Lower lobe of right lung (tissue), 2 donors: ENCODE data around the gene SEH1L. TPM values are rescaled to one million over a fixed set of nuclear protein-coding genes. Genes with fewer than 3 reads are reported as not detected.
A peak's percentile ranks its signal among the peaks of the same experiment; 100 is the strongest.
"Not testable (repeated sequence)": the region's sequence is repeated elsewhere in the genome, so short reads cannot be mapped to it uniquely, and the experiment has no call there.

Source experiments
- ATAC-seq, 2 donors: fragments of 200-7000 bp; cut with Tn5 transposase; one replicate each; pipeline ENCODE4 v1.9.1; 2020 to 2022; ENCODE audit warnings: mild to moderate bottlenecking in 2 of 2, moderate library complexity in 2 of 2
- DNase-seq: peaks from one replicate; pipeline ENCODE4 v3.0.0-alpha.2; 2020
- H3K27ac ChIP-seq: fragments of 200-600 bp; one replicate; pipeline ENCODE4 v1.8.0; 2022
- H3K27me3 ChIP-seq: fragments of 200-600 bp; one replicate; pipeline ENCODE4 v1.8.0; 2022; ENCODE audit warnings: low read depth
- H3K36me3 ChIP-seq: fragments of 200-600 bp; one replicate; pipeline ENCODE4 v1.8.0; 2022; ENCODE audit warnings: mild to moderate bottlenecking
- H3K4me1 ChIP-seq: fragments of 200-600 bp; one replicate; pipeline ENCODE4 v1.8.0; 2022
- H3K4me3 ChIP-seq: fragments of 200-600 bp; one replicate; pipeline ENCODE4 v1.8.0; 2022; ENCODE audit warnings: mild to moderate bottlenecking
- H3K9me3 ChIP-seq: fragments of 200-600 bp; one replicate; pipeline ENCODE4 v1.8.0; 2022
- CTCF ChIP-seq: fragments of 200-600 bp; IDR thresholded peaks from one replicate; pipeline ENCODE4 v1.8.0; 2022; ENCODE audit warnings: antibody characterized with exemption, mild to moderate bottlenecking
- intact Hi-C: fragments of 100-400 bp; cut with DNase I; formaldehyde crosslinking; loops from one replicate; pipeline ENCODE4 v1.11.0; 2022
- total RNA-seq: library from RNA; stranded (reverse); fragmentation: NEBNext Ultra II Directional; extraction: Animal tissue kit (Norgen Biotek cat#: 25700); gene quantifications from one replicate; pipeline ENCODE4 v1.2.1, GENCODE V29; 2021
- donor health status: DM: no; HTN: yes; CAD: no; lungs with severe emphysema.

Gene SEH1L
- total RNA-seq, 1 donor from 2014 or later, result 34.8 TPM

GRCh38 chr18:12973562-12974213, 25.9 kb downstream of the SEH1L start:
- no peak for ATAC-seq

GRCh38 chr18:12975488-12975887, 27.7 kb downstream of the SEH1L start:
- DNase-seq (no peak), ATAC-seq (no peak)
- Histone ChIP-seq H3K27me3 (no peaks in the 10 kb centered on the region), H3K4me3 (no peak overlapping the region), H3K9me3 (no peaks in the 10 kb centered on the region), H3K4me1 (peaks cover 7% of the 10 kb centered on the region), H3K27ac (no peak overlapping the region), H3K36me3 (peaks cover 68% of the 10 kb centered on the region)
- intact Hi-C loops, result no loop called here
- TF ChIP-seq CTCF, result no peak

More at GRCh38 chr18:12973562-12974213, 25.9 kb downstream of the SEH1L start:
- intact Hi-C loops, result no loop called here
- peaks cover 65% of the 10 kb centered on the region for H3K36me3 ChIP-seq
- H3K9me3 ChIP-seq, result no peaks in the 10 kb centered on the region
- no peaks in the 10 kb centered on the region for H3K27me3 ChIP-seq
- H3K4me1 ChIP-seq, result peaks cover 5% of the 10 kb centered on the region
- no peak overlapping the region for H3K27ac ChIP-seq
- no peak overlapping the region for H3K4me3 ChIP-seq
- DNase-seq, result no peak
- no peak for TF ChIP-seq CTCF

GRCh38 chr18:12976305-12976704, 28.5 kb downstream of the SEH1L start:
- peak in 1 of 2 donors; percentile 22 for ATAC-seq
- intact Hi-C loops, result no loop called here

GRCh38 chr18:12980065-12980464, 32.3 kb downstream of the SEH1L start:
- H3K4me3 ChIP-seq, DNase-seq, H3K4me1 ChIP-seq, H3K27me3 ChIP-seq, intact Hi-C loops, H3K27ac ChIP-seq, ATAC-seq, H3K9me3 ChIP-seq: not testable (repeated sequence)
- peaks cover 61% of the 10 kb centered on the region for H3K36me3 ChIP-seq

More at GRCh38 chr18:12976305-12976704, 28.5 kb downstream of the SEH1L start:
- peaks cover 62% of the 10 kb centered on the region for H3K36me3 ChIP-seq
- H3K4me1 ChIP-seq, result peaks cover 7% of the 10 kb centered on the region
- H3K4me3 ChIP-seq, result no peak overlapping the region
- H3K27ac ChIP-seq, result no peak overlapping the region
- TF ChIP-seq CTCF, result no peak
- H3K9me3 ChIP-seq, result no peaks in the 10 kb centered on the region
- DNase-seq, result no peak
- H3K27me3 ChIP-seq, result no peaks in the 10 kb centered on the region

- Histone ChIP-seq H3K4me1 (peaks cover 18% of the 10 kb centered on the region), H3K9me3 (no peaks in the 10 kb centered on the region), H3K27ac (no peak overlapping the region), H3K36me3 (peaks cover 23% of the 10 kb centered on the region), H3K27me3 (no peaks in the 10 kb centered on the region), H3K4me3 (no peak overlapping the region)
- DNase-seq (no peak), ATAC-seq (no peak)
- intact Hi-C loops, result no loop called here
- TF ChIP-seq CTCF, result no peak
Observed at GRCh38 chr18:12989397-12990122, 41.7 kb downstream of the SEH1L start.

GRCh38 chr18:12990123-12990475, 42.3 kb downstream of the SEH1L start:
- DNase-seq (no peak), ATAC-seq (no peak)
- H3K4me3 ChIP-seq, result peak overlapping the region; percentile 97
- no peaks in the 10 kb centered on the region for H3K9me3 ChIP-seq
- no peaks in the 10 kb centered on the region for H3K27me3 ChIP-seq
- H3K4me1 ChIP-seq, result peaks cover 18% of the 10 kb centered on the region
- peaks cover 18% of the 10 kb centered on the region for H3K36me3 ChIP-seq
- no peak overlapping the region for H3K27ac ChIP-seq
- intact Hi-C loops, result no loop called here
- no peak for TF ChIP-seq CTCF
